ENCODE data around the gene SLC22A31.
"Not testable (repeated sequence)": the region's sequence is repeated elsewhere in the genome, so short reads cannot be mapped to it uniquely, and the experiment has no call there.

The SLC22A31 gene

DNA sequence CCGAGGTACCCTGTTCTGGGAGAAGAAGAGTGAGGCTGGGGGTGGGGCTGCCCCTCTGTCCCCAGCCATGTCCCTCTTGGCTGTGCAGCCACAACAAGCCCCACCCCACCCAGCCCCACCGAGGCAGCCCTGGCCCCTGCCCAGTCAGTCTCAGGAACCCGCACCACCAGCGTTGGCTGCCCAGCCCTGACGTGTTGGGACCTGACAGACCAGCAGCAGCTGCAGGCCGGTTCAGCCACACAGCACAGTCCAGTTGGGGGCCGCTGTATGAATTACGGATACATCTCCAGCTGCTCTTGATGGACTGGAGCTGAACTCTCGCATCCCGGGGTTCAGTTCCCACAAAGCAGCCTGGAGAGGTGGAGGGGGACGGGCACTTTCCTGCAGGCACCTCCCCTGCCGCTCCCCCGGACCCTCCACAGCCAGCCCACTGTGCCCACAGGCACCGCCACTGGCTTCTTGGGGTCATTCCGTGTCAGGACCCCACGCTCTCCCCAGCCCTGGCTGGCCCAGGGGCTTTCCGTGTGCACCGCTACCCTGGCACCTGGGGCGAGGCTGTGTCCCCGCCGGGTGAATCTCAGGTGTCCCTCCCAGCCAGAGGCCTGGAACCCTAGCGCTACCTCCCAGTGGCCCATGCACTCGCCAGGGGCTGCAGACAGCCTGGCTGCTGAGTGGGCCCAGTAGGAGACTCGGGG is 21.7 kb downstream of the SLC22A31 start:
- DNase-seq, result no peak

DNA sequence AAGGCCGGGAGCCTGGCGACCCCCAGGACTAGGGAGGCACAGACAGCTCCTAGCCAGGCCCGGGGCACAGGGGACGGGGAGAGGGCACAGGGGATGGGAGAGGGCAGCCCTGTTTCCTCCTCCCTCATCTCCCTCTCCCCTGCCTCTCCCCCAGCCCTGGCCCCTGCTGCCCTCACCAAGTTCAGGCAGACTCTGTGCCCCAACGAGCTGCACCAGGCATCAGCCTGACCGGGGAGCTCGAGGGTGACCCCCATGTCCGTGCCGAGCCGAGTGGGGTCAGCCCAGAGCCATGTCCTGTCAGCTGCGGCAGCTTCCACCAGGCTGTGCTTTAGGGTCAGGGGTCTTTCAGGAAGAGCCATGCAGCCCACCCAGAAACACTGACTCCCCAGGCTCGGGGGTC is 22.8 kb downstream of the SLC22A31 start:
- no peak for DNase-seq

DNA sequence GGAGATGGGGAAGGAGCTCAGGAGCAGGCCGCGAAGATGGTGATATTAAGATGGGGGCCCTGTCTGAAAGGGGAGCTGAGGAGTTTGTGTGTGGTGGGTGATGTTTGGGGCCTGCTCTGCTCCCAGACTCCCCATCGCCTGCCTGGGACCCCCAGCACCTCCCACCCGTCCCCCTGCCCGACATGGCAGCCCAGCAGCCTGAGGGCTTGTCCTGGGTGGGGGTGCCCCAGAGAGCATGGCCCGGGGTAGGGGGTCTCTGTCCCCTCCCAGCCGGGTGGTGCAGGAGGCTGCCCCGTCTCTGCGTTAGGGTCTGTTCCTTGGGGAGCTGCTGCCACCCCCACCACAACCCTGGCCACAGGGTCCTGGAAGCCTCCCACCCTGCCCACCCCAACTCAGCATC is 23.6 kb downstream of the SLC22A31 start:
- DNase-seq, result no peak

DNA sequence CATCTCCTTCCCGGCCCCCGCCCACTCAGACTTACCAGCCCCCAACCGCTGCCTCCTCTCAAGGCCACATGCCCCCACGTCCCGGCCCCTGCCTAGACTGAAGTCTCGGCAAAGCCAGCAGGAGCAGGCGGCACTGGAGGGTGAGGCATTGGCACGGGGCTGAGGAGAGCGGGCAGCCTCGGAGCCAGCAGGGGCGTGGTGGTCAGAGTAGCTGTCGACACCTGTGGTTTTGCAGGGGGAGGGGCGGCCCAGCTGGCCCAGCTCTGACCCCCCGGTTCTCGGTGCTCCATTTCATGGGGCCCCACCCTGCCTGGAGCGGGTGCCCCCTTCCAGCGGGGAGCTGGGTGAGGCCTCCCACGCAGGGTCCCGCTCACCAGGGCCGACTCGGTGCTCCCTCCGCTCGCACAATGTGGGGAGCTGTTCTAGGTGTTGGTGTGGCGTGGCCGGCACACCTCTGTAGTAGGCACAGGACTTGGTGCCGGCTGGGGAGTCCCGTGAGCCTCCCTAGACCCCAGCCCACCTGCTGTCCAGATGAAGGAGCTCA is 24.1 kb downstream of the SLC22A31 start:
- no peak for DNase-seq

DNA sequence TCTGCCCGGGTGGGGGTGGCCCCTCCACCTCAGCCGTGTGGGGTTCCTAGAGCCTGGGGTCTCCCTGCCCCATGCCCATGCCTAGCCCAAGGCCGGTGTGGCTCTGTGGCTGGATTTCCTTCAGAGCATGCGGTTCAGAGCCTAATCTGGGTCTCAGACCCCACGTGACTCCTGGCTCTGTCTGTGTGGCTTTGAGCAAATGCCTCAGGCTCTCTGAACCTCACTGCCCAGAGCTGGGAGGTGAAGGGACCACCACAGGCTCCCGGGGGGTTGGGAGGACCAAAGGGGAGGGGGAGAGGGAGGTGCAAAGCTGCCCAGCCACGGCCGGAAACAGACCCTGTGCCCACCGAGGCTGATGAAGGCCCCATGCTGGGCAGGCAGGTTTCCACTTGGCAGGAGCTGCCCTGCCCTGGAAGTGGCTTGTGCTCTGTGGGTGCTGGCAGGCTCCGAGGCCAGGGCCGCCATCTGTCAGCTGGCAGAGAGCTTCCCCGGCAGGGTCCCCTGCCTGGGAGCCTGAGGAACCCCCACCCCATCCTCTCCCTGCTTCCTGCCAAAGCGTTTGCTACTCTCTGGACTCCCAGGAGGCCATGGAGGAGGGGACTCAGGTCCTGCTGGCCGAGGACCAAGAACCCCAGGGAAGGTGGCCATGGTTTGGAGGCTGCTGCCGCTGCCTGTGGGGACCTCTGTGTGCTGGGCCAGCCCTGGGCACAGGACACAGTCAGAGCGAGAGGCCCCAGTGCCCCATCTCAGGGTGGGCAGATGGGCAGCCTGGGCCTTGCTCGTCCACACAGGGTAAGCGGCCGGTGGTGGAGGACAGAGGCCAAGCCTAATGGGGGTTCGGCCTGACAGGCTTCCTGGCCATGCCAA is 24.8 kb downstream of the SLC22A31 start:
- DNase-seq, result no peak

DNA sequence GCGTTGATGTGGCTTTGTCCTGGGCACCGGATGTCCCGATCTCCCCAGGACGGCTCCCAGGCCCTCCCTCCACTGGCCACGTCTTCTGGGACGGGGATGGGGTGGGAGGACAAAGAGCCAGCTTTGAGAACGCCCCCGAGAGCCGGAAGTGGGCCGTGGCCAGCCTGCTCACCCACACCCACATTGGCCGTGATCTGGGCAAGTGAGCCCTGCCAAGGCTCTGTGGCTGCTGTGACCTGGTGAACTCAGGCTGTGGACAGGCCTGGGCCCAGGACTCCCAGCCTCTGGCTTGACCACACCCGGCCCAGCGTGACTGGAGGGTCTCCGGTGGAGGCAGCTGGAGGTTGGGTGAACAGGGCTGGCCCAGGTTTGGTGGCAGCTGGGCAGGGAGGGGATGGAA is 25.5 kb downstream of the SLC22A31 start:
- no peak for DNase-seq

DNA sequence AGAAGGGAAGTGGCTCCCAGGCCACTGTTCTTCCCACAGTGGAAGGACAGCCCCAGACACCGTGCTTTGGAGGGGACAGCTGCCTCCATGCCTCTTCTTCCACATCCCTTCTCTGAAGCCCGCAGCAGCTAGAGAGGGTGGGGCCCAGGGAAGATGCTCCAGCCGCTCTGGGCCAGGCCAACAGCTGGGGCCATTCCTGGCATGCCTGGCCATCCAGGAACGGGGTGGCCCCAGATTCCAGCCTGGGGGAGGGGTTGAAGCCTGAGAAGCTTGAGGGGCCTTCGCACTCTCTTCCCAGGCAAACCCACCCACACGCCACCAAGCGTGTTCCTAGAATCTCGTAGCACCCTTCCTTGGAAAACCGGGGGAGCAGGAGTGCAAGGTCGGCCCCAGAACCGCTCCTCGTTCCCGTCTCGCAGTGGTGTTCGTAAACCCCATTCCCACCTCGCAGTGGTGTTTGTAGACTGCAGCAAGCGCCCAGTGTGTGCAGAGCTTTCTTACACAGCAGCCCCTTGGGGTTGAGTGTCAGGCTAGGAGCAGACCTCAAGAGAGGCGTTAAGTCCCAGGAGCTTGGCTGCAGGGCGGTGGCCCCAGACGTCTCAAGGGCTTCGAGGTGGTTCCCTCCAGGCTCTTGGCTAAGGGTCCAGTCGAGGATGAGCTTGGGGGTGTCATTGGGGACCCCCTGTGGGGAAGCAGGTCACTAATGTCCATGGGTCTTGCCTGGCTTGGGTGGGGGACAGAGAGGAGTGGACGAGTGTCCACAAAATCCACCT is 26.1 kb downstream of the SLC22A31 start:
- DNase-seq, result no peak

DNA sequence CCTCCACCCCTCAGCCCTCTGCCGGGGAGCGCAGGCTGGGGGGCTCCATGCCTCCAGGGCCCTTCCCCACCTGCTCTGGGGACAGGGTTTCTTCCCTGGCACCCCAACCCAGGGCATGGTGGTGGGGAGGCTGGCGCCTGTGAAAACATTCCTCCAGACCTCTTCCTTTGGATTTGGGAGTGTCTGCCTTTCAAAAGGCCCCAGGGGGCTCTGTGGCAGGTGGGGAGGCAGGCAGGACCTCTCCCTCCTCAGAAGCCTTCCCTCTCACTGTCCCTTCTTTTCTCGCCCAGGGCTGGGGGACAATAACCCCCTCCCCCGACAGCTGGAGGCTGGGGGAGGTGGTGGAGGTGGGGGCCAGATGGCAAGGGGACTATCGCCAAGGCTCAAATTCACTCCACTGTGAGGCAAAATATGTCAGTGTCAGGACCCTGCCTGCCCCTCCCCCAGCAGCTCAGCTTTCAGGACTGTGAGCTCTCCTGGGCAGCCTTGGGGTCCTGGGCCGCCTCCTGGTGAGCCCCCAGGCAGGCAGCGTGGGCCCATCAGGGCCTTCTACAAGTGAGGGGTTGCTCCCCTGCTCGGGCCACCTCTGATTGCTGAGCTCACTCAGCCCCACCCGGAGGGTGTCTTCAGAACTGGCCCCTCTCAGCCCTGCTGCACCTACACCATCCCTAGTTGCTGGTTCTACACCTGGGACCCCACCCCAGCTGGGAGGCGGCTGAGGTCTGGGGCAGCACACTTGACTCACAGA is 27.0 kb downstream of the SLC22A31 start:
- no peak for DNase-seq

DNA sequence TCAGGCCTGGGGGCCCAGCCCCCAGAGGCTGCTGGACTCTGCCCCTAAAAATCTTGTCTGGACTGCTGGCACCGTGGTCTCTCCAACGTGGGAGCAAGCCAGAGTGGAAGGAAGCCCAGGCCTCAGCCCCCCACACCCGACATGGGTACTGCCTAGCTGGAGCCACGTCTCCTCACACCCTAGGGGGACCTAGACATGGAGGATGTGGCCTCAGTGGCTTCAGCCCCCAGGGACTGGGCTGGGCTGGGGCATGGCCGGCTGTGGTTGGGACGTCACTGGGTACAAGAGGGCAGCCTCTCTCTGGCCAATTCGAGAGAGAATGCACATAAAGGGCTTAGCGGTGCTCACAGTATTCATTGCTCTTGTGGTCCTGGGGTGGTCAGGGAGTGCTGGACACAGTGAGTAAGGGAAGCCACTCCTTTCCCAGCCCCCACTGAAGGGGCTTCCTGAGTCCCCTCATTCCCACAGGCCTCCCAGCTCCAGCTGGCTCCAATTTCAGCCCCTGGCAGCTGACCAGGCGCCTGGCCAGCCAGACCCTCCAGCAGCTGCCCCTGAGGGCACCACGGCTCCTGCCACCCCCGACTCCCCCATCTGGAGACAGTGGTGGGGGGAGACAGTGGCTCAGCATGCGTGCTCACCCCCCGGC is 27.7 kb downstream of the SLC22A31 start:
- no peak for DNase-seq

DNA sequence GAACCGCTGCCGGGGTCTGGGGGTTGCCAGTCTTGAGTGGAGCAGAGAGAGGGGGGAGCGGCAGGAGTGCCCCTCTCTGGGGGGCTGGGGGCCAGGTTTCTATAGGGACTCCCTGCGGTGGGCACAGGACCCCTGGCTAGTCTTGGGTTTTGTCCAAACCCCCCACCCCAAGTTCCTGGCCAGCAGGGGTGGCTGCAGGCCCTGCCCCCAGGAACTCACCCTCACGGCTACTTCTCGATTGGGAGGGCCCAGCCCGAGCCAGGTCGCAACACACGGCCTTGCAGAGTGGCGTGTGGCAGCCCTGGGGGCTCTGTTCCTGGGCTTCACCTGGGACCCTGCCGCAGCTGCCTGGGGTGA is 28.2 kb downstream of the SLC22A31 start:
- DNase-seq, result no peak

DNA sequence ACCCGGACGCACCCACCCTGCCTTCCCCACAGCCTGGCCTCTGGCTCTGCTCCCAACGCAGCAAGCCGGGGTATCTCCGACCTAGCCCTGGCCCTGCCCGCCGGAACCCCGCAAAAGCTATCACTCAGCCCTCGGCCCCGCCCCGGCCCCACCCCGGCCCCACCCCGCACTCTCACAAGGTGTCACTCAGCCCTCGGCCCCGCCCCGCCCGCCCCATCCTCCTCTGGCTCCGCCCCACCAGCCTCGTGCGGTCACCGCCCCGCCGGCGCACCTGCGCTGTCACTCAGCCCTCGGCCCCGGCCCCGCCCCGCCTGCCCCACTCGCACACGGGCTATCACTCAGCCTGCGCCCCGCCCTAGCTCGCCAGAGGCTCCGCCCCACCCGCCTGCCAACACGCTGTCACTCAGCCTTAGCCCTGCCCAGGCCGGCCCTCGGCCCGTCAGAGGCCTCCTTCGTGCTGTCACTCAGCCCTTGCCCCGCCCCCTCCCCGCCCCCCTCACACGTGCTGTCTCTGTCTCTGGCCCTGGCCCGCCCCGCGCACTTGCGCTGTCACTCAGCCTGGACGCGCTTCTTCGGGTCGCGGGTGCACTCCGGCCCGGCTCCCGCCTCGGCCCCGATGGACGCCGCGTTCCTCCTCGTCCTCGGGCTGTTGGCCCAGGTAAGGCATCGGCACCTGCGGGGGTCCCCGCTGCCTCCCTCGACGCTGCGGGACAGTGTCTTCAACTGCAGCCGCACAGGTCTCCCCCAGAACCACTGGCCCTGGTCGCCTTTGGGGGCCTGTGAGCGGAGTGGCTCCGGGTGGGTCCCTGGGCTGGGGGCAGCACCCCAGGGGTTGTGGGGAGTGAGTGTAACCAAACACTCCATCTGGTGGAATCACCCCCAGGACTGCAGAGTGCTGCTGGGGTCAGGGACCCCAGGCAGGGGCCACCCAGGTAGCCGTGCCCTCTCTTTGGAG is 28.8 kb downstream of the SLC22A31 start, which contains the start of gene CDH15:
CDH15 (plus strand) TSS at position 533 of the 955 bp plus-strand sequence; CDS start at position 617, 84 bp downstream.
- DNase-seq, result peak; percentile 72

DNA sequence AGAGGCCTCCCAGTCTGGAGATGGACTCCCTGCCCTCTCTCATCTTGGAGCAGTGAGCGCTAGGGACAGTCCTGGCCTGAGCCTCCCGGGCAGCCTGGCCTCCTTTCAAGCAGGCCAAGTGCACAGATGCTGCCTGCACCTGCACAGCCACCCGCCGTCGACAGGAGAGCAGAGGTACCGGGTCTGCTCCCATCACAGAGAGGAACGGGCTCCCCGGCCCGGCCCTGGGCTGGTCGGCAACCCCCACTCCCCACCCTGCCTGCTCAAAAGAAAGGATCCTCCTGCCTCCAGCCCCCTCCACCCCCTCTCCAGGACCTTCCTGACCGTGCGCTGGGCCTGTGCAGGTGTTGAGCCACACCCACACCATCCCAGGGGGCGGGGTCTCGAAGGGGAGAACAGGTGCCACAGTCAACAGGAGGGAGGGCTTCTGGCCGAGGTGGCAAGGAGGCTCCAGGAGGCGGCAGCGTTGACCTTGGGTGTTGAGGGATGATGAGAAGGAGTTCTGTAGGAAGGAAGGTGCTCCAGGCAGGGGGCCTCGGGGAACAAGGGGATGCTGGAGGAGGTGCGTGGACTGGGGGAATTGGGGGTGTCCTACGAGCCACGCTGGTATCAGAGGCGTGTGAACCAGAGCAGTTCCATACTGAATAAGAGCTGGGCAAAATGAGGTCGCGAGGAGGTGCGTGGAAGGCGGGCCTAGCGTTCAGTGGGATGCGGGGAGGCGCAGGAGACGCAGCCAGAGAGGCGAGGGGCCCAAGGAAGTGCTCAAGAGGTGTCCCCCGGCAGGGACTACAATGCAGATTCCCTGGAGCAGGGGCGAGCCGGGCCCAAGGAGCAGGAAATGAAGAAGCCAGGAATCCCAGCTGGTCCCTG is 29.8 kb downstream of the SLC22A31 start:
- DNase-seq, result peak; percentile 24

DNA sequence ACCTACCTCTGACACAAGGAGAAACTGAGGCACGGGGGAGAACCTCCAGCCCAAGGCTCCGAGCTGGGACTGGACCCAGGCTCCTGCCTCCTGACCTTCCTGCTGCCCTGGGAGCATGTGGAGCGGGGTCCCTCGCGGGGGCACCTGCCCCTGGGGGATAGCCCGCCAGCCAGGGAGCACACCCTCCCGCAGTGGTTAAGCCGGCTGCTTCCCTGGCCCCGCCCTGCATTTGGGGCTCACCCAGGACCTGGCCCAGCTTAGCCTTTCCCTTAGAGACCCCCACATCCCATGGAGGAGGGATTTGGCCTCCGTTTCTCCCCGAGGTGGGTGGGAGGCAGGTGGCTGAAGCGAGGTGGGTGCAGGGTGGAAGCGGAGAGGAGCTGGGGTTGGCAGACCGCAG is 30.6 kb downstream of the SLC22A31 start:
- no peak for DNase-seq

DNA sequence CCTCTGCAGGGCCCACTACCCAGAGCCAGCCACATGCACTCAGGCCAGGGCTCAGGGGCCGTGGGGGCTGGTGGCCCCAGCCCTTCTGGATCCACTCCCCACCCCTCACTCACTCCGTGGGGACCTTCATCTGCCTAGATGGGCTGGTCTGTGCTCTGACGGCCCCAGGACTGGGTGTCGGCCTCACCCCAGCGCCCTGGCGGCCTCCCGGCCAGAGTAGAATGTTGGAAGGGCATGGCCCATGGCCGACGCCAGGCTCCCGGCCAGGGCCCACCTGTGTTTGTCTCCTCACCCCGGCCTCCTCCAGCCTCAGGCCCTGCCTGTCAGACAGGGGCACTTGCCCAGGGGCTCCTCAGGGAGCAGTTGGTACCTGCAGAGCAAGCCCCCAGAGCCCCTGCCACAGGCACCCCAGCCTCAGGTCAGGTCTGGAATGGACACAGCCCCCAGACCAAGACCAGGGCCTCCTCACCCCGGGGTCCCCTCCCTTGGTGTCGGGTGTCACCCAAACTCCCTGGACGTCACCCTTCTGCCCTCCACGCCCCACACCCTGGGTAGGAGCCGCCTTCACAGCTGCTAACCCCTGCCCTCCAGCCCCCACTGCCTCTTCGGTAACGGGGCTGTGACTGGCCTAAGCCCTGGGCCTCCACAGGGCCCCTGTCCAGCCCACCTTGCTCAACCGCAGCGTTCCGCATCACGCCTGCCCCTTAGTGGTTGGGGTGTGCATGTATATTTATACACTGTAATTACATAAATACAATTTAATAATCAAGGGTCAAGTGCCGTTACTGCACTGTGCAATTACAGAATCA is 31.8 kb downstream of the SLC22A31 start:
- no peak for DNase-seq

DNA sequence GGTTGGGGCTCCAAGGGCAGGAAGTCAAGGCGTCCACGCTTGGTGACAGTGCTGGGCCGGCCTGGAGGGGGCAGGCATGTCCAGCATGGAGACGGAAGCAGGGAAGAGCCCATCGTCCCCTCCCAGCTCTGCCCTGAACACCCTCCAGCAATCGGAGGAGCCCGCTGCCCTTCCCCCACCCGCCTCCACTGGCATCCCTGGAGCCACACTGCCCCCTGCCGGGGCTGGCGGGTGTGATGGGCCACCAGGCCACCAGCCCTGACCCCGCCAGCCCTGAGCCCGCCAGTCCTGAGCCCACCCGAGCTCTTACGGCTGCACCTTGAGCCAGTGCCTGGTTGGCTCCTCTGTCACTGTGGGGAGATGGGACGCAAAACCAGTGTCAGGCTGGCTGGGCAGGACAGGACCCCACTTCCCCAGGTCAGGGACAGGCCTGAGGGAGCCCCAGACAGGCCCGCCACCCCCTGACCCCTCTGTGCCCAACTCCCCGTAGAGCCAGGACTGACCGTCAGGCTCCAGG is 32.9 kb downstream of the SLC22A31 start:
- DNase-seq, result peak; percentile 33

DNA sequence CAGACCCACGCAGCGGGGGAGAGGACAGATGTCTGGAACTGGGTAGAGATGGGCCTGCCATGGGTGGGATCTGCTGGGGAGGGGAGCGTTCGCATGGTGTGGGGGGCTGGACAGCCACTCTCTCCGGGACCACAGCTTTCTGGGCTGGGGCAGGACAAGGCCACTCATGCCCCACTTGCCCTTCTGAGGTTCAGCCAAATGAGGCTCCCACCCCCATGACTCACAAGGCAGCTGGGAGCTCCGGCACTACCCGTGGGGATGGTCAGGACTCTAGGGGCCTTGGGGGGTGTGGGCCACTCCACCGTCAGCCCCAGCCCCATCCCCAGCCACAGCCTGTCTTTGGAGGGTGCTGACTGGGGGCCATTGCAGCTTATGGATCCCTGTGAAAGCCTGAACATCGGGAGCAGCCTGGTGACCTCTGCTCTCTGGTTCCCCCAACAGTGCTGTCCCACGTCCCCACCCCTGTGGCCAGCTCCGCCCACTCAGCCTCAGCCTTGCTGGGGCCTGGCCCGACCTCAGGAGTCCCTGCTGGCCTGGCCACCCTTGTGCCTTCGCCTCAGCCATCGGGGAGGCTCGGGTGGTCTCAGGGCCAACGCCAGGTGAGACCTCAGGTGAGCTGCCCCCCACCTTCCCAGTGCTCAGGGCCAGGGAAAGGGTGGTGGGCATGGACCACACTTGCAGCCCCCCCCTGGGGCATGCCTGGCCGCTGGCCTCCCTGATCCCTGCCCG is 33.5 kb downstream of the SLC22A31 start:
- no peak for DNase-seq

DNA sequence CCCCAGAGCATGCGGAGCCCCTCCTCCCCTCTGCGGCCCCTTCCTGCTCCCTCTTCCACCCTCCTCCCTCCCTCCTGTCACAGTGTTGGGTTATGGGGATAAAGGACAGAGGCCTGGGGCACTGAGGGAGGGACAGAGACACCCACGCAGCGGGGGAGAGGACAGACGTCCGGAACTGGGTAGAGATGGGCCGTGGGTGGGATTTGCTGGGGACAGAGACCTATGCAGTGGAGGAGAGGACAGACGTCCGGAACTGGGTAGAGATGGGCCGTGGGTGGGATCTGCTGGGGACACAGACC is 34.7 kb downstream of the SLC22A31 start:
- not testable (repeated sequence) for DNase-seq
